NCI-H187 treated with DMSO at 0.1 percent for 48 hours (cell line): Measurements from ENCODE around the gene ADD1.
"Not testable (repeated sequence)": the region's sequence is repeated elsewhere in the genome, so short reads cannot be mapped to it uniquely, and the experiment has no call there.

Experiments
- DNase-seq: peaks from one replicate; lab custom pipeline; 2025; lab: John Stamatoyannopoulos, UW

The ADD1 gene

GRCh38 chr4:2944586-2945526 is 101.2 kb downstream of the ADD1 start:
- no peak for DNase-seq

GRCh38 chr4:2945619-2946604 is 102.3 kb downstream of the ADD1 start:
- not testable (repeated sequence) for DNase-seq

- DNase-seq = no peak
Observed at GRCh38 chr4:2946812-2947600, 103.4 kb downstream of the ADD1 start.

- no peak for DNase-seq
Observed at GRCh38 chr4:2947926-2948325, 104.3 kb downstream of the ADD1 start.

GRCh38 chr4:2948895-2949781 is 105.5 kb downstream of the ADD1 start:
- DNase-seq = no peak

GRCh38 chr4:2949782-2950125 is 106.1 kb downstream of the ADD1 start:
- no peak for DNase-seq

- no peak for DNase-seq
Observed at GRCh38 chr4:2950221-2950989, 106.8 kb downstream of the ADD1 start.

GRCh38 chr4:2953496-2953895 is 109.9 kb downstream of the ADD1 start:
- no peak for DNase-seq

GRCh38 chr4:2954358-2955185 is 110.9 kb downstream of the ADD1 start:
- DNase-seq = no peak

GRCh38 chr4:2955186-2956044 is 111.8 kb downstream of the ADD1 start:
- not testable (repeated sequence) for DNase-seq

GRCh38 chr4:2958446-2958845 is 114.8 kb downstream of the ADD1 start:
- DNase-seq = no peak

GRCh38 chr4:2960450-2960849 is 116.8 kb downstream of the ADD1 start:
- DNase-seq = not testable (repeated sequence)

- no peak for DNase-seq
Observed at GRCh38 chr4:2961421-2961810, 117.8 kb downstream of the ADD1 start.

- DNase-seq = no peak
Observed at GRCh38 chr4:2961811-2962441, 118.3 kb downstream of the ADD1 start.

GRCh38 chr4:2962614-2963174 is 119.0 kb downstream of the ADD1 start:
- no peak for DNase-seq

GRCh38 chr4:2963175-2963965 is 119.7 kb downstream of the ADD1 start, which contains the start of the genes GRK4 and NOP14:
TSS of gene GRK4 (plus strand) at chr4:2963571. CDS start at chr4:2964071, 500 bp downstream.
TSS of gene NOP14 (minus strand) at chr4:2963406. CDS start at chr4:2963319, 87 bp downstream.
- DNase-seq = peak; percentile 87
